ENCODE measurements around the gene FAM114A1. TPM values are rescaled to one million over a fixed set of nuclear protein-coding genes. Genes with fewer than 3 reads are reported as not detected.

Gene FAM114A1
- total and polyA plus RNA-seq, 2 experiments from 2014 or later = 13.0 to 14.5 TPM

DNA sequence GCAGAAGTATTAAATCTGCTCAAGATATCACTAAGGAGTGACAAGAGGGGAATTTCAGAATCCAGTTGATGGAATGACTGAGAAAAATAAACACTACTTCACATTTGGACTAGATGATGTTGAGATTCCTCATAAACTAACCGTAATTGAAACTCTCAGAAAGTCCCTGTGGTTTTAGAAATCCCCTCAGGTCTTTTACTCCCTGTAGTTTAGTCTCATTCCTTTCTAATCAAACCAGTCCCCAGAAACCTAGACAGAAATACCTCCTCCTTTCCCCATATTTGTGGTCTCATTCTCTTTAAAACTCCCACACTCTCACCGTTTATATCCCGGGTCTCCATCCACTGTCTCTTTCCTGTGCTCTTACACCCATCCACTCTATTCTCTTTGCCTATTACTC is 48.0 kb upstream of the FAM114A1 start:
- Mint-ChIP-seq H3K9me3 (peaks cover 25% of the 10 kb centered on the region), H3K4me3 (no peak overlapping the region), H3K27me3 (ENCODE audit: insufficient read depth, low read depth, poor library complexity) (peaks cover 5% of the 10 kb centered on the region), H3K36me3 (ENCODE audit: low read depth) (peaks cover 7% of the 10 kb centered on the region), H3K27ac (no peak overlapping the region), H3K4me1 (no peaks in the 10 kb centered on the region)
- H3K27ac ChIP-seq (ENCODE audit: low read depth) = no peak overlapping the region
- H3F3A ChIP-seq (replicated peaks; ENCODE audit: low read depth) = no peaks in the 10 kb centered on the region
- H3K9me2 ChIP-seq (ENCODE audit: insufficient read depth) = peaks cover 9% of the 10 kb centered on the region; the same call in 1 of the 2 replicates
- no peak overlapping the region for H3K4me2 ChIP-seq
- H3K27me3 ChIP-seq (ENCODE audit: insufficient read depth) = no peaks in the 10 kb centered on the region
- no peak overlapping the region for H2AFZ ChIP-seq
- no peak overlapping the region for H3K4me3 ChIP-seq
- no peak for DNase-seq (ENCODE audit: low spot score)
- ATAC-seq = no peak
- no peaks in the 10 kb centered on the region for H4K20me1 ChIP-seq (replicated peaks; ENCODE audit: insufficient read depth)
- H3K36me3 ChIP-seq (ENCODE audit: insufficient read depth) = no peaks in the 10 kb centered on the region
- H3K79me2 ChIP-seq (replicated peaks; ENCODE audit: insufficient read depth) = no peaks in the 10 kb centered on the region
- TF ChIP-seq ZNF114 (CRISPR knock-in tag; IDR thresholded peaks at IDR 0.05) (no peak), ZNF331 (CRISPR knock-in tag; IDR thresholded peaks at IDR 0.05; ENCODE audit: low read depth) (no peak), CREB1 (CRISPR knock-in tag; IDR thresholded peaks at IDR 0.05; ENCODE audit: low read depth) (no peak), JUNB (IDR thresholded peaks at IDR 0.05; ENCODE audit: unreplicated experiment) (no peak), EZH2 (IDR thresholded peaks at IDR 0.05; ENCODE audit: low read depth, unreplicated experiment) (no peak), EZH2phosphoT487 (IDR thresholded peaks at IDR 0.05; ENCODE audit: unreplicated experiment) (no peak), POLR2AphosphoS5 (IDR thresholded peaks at IDR 0.05; ENCODE audit: low read depth) (no peak), STAT1 (IDR thresholded peaks at IDR 0.05; ENCODE audit: unreplicated experiment) (no peak), NANOG (IDR thresholded peaks at IDR 0.05; ENCODE audit: borderline replicate concordance) (no peak)
- TF ChIP-seq, protein P1, sequence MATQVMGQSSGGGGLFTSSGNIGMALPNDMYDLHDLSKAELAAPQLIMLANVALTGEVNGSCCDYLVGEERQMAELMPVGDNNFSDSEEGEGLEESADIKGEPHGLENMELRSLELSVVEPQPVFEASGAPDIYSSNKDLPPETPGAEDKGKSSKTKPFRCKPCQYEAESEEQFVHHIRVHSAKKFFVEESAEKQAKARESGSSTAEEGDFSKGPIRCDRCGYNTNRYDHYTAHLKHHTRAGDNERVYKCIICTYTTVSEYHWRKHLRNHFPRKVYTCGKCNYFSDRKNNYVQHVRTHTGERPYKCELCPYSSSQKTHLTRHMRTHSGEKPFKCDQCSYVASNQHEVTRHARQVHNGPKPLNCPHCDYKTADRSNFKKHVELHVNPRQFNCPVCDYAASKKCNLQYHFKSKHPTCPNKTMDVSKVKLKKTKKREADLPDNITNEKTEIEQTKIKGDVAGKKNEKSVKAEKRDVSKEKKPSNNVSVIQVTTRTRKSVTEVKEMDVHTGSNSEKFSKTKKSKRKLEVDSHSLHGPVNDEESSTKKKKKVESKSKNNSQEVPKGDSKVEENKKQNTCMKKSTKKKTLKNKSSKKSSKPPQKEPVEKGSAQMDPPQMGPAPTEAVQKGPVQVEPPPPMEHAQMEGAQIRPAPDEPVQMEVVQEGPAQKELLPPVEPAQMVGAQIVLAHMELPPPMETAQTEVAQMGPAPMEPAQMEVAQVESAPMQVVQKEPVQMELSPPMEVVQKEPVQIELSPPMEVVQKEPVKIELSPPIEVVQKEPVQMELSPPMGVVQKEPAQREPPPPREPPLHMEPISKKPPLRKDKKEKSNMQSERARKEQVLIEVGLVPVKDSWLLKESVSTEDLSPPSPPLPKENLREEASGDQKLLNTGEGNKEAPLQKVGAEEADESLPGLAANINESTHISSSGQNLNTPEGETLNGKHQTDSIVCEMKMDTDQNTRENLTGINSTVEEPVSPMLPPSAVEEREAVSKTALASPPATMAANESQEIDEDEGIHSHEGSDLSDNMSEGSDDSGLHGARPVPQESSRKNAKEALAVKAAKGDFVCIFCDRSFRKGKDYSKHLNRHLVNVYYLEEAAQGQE (IDR thresholded peaks at IDR 0.05; ENCODE audit: unreplicated experiment) = no peak
- TF ChIP-seq, protein P2, sequence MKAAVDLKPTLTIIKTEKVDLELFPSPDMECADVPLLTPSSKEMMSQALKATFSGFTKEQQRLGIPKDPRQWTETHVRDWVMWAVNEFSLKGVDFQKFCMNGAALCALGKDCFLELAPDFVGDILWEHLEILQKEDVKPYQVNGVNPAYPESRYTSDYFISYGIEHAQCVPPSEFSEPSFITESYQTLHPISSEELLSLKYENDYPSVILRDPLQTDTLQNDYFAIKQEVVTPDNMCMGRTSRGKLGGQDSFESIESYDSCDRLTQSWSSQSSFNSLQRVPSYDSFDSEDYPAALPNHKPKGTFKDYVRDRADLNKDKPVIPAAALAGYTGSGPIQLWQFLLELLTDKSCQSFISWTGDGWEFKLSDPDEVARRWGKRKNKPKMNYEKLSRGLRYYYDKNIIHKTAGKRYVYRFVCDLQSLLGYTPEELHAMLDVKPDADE (IDR thresholded peaks at IDR 0.05) = no peak
- TF ChIP-seq, protein P3, sequence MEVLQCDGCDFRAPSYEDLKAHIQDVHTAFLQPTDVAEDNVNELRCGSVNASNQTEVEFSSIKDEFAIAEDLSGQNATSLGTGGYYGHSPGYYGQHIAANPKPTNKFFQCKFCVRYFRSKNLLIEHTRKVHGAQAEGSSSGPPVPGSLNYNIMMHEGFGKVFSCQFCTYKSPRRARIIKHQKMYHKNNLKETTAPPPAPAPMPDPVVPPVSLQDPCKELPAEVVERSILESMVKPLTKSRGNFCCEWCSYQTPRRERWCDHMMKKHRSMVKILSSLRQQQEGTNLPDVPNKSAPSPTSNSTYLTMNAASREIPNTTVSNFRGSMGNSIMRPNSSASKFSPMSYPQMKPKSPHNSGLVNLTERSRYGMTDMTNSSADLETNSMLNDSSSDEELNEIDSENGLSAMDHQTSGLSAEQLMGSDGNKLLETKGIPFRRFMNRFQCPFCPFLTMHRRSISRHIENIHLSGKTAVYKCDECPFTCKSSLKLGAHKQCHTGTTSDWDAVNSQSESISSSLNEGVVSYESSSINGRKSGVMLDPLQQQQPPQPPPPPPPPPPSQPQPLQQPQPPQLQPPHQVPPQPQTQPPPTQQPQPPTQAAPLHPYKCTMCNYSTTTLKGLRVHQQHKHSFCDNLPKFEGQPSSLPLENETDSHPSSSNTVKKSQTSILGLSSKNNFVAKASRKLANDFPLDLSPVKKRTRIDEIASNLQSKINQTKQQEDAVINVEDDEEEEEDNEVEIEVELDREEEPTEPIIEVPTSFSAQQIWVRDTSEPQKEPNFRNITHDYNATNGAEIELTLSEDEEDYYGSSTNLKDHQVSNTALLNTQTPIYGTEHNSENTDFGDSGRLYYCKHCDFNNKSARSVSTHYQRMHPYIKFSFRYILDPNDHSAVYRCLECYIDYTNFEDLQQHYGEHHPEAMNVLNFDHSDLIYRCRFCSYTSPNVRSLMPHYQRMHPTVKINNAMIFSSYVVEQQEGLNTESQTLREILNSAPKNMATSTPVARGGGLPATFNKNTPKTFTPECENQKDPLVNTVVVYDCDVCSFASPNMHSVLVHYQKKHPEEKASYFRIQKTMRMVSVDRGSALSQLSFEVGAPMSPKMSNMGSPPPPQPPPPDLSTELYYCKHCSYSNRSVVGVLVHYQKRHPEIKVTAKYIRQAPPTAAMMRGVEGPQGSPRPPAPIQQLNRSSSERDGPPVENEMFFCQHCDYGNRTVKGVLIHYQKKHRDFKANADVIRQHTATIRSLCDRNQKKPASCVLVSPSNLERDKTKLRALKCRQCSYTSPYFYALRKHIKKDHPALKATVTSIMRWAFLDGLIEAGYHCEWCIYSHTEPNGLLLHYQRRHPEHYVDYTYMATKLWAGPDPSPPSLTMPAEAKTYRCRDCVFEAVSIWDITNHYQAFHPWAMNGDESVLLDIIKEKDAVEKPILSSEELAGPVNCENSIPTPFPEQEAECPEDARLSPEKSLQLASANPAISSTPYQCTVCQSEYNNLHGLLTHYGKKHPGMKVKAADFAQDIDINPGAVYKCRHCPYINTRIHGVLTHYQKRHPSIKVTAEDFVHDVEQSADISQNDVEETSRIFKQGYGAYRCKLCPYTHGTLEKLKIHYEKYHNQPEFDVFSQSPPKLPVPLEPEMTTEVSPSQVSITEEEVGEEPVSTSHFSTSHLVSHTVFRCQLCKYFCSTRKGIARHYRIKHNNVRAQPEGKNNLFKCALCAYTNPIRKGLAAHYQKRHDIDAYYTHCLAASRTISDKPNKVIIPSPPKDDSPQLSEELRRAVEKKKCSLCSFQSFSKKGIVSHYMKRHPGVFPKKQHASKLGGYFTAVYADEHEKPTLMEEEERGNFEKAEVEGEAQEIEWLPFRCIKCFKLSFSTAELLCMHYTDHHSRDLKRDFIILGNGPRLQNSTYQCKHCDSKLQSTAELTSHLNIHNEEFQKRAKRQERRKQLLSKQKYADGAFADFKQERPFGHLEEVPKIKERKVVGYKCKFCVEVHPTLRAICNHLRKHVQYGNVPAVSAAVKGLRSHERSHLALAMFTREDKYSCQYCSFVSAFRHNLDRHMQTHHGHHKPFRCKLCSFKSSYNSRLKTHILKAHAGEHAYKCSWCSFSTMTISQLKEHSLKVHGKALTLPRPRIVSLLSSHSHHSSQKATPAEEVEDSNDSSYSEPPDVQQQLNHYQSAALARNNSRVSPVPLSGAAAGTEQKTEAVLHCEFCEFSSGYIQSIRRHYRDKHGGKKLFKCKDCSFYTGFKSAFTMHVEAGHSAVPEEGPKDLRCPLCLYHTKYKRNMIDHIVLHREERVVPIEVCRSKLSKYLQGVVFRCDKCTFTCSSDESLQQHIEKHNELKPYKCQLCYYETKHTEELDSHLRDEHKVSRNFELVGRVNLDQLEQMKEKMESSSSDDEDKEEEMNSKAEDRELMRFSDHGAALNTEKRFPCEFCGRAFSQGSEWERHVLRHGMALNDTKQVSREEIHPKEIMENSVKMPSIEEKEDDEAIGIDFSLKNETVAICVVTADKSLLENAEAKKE (CRISPR knock-in tag; IDR thresholded peaks at IDR 0.05) = no peak
- TF ChIP-seq, protein P4, sequence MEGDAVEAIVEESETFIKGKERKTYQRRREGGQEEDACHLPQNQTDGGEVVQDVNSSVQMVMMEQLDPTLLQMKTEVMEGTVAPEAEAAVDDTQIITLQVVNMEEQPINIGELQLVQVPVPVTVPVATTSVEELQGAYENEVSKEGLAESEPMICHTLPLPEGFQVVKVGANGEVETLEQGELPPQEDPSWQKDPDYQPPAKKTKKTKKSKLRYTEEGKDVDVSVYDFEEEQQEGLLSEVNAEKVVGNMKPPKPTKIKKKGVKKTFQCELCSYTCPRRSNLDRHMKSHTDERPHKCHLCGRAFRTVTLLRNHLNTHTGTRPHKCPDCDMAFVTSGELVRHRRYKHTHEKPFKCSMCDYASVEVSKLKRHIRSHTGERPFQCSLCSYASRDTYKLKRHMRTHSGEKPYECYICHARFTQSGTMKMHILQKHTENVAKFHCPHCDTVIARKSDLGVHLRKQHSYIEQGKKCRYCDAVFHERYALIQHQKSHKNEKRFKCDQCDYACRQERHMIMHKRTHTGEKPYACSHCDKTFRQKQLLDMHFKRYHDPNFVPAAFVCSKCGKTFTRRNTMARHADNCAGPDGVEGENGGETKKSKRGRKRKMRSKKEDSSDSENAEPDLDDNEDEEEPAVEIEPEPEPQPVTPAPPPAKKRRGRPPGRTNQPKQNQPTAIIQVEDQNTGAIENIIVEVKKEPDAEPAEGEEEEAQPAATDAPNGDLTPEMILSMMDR (conservative IDR thresholded peaks at IDR 0.05; ENCODE audit: low read depth in 2 of 2) = no peak
- no peaks in the 10 kb centered on the region for H3K4me1 ChIP-seq (ENCODE audit: insufficient read depth)

All from GM23338 (cell line).